ENCODE data around the gene ACP1.
"Not testable (repeated sequence)": the region's sequence is repeated elsewhere in the genome, so short reads cannot be mapped to it uniquely, and the experiment has no call there.

The ACP1 gene

GRCh38 chr2:305366-305765 is 40.6 kb downstream of the ACP1 start:
- Histone ChIP-seq H3K4me1 (ENCODE audit: control insufficient read depth, insufficient read depth, low read length) (no peaks in the 10 kb centered on the region), H3K27me3 (ENCODE audit: control insufficient read depth, insufficient read depth, low read length) (no peaks in the 10 kb centered on the region), H3K9ac (ENCODE audit: low read length) (no peak overlapping the region)

GRCh38 chr2:309148-309953 is 44.6 kb downstream of the ACP1 start:
- H3K4me1 ChIP-seq (ENCODE audit: control insufficient read depth, insufficient read depth, low read length): no peaks in the 10 kb centered on the region
- H3K27me3 ChIP-seq (ENCODE audit: control insufficient read depth, insufficient read depth, low read length): no peaks in the 10 kb centered on the region
- H3K4me3 ChIP-seq (ENCODE audit: low read length): no peak overlapping the region
- no peaks in the 10 kb centered on the region for H3K9me3 ChIP-seq (ENCODE audit: control insufficient read depth, low read length)
- no peak overlapping the region for H3K9ac ChIP-seq (ENCODE audit: low read length)
- H3K36me3 ChIP-seq (ENCODE audit: control insufficient read depth, insufficient read depth, low read length): no peaks in the 10 kb centered on the region

More at GRCh38 chr2:305366-305765, 40.6 kb downstream of the ACP1 start:
- H3K9me3 ChIP-seq (ENCODE audit: control insufficient read depth, low read length): no peaks in the 10 kb centered on the region
- no peak overlapping the region for H3K4me3 ChIP-seq (ENCODE audit: low read length)
- H3K36me3 ChIP-seq (ENCODE audit: control insufficient read depth, insufficient read depth, low read length): no peaks in the 10 kb centered on the region

GRCh38 chr2:309954-310510 is 45.3 kb downstream of the ACP1 start:
- H3K4me3 ChIP-seq (ENCODE audit: low read length): no peak overlapping the region
- H3K9me3 ChIP-seq (ENCODE audit: control insufficient read depth, low read length): no peaks in the 10 kb centered on the region
- H3K4me1 ChIP-seq (ENCODE audit: control insufficient read depth, insufficient read depth, low read length): no peaks in the 10 kb centered on the region
- no peaks in the 10 kb centered on the region for H3K27me3 ChIP-seq (ENCODE audit: control insufficient read depth, insufficient read depth, low read length)
- no peaks in the 10 kb centered on the region for H3K36me3 ChIP-seq (ENCODE audit: control insufficient read depth, insufficient read depth, low read length)
- no peak overlapping the region for H3K9ac ChIP-seq (ENCODE audit: low read length)

GRCh38 chr2:310994-311393 is 46.2 kb downstream of the ACP1 start:
- H3K9me3 ChIP-seq (ENCODE audit: control insufficient read depth, low read length): no peaks in the 10 kb centered on the region
- H3K9ac ChIP-seq (ENCODE audit: low read length): no peak overlapping the region
- H3K27me3 ChIP-seq (ENCODE audit: control insufficient read depth, insufficient read depth, low read length): no peaks in the 10 kb centered on the region
- no peaks in the 10 kb centered on the region for H3K36me3 ChIP-seq (ENCODE audit: control insufficient read depth, insufficient read depth, low read length)
- H3K4me3 ChIP-seq (ENCODE audit: low read length): no peak overlapping the region
- no peaks in the 10 kb centered on the region for H3K4me1 ChIP-seq (ENCODE audit: control insufficient read depth, insufficient read depth, low read length)

GRCh38 chr2:313991-314390 is 49.2 kb downstream of the ACP1 start:
- no peaks in the 10 kb centered on the region for H3K9me3 ChIP-seq (ENCODE audit: control insufficient read depth, low read length)
- H3K27me3 ChIP-seq (ENCODE audit: control insufficient read depth, insufficient read depth, low read length): no peaks in the 10 kb centered on the region
- no peaks in the 10 kb centered on the region for H3K36me3 ChIP-seq (ENCODE audit: control insufficient read depth, insufficient read depth, low read length)
- no peaks in the 10 kb centered on the region for H3K4me1 ChIP-seq (ENCODE audit: control insufficient read depth, insufficient read depth, low read length)
- H3K9ac ChIP-seq (ENCODE audit: low read length): no peak overlapping the region
- H3K4me3 ChIP-seq (ENCODE audit: low read length): no peak overlapping the region

GRCh38 chr2:314561-315336 is 50.0 kb downstream of the ACP1 start:
- Histone ChIP-seq H3K27me3 (ENCODE audit: control insufficient read depth, insufficient read depth, low read length) (no peaks in the 10 kb centered on the region), H3K4me3 (ENCODE audit: low read length) (no peak overlapping the region), H3K4me1 (ENCODE audit: control insufficient read depth, insufficient read depth, low read length) (no peaks in the 10 kb centered on the region), H3K9ac (ENCODE audit: low read length) (no peak overlapping the region), H3K9me3 (ENCODE audit: control insufficient read depth, low read length) (no peaks in the 10 kb centered on the region), H3K36me3 (ENCODE audit: control insufficient read depth, insufficient read depth, low read length) (no peaks in the 10 kb centered on the region)

GRCh38 chr2:315925-316324 is 51.2 kb downstream of the ACP1 start:
- not testable (repeated sequence) for H3K4me3 ChIP-seq (ENCODE audit: low read length); H3K9ac ChIP-seq (ENCODE audit: low read length); H3K4me1 ChIP-seq (ENCODE audit: control insufficient read depth, insufficient read depth, low read length); H3K9me3 ChIP-seq (ENCODE audit: control insufficient read depth, low read length); H3K27me3 ChIP-seq (ENCODE audit: control insufficient read depth, insufficient read depth, low read length); H3K36me3 ChIP-seq (ENCODE audit: control insufficient read depth, insufficient read depth, low read length)

GRCh38 chr2:316381-316780 is 51.6 kb downstream of the ACP1 start:
- H3K9me3 ChIP-seq (ENCODE audit: control insufficient read depth, low read length): no peaks in the 10 kb centered on the region
- no peaks in the 10 kb centered on the region for H3K36me3 ChIP-seq (ENCODE audit: control insufficient read depth, insufficient read depth, low read length)
- H3K4me1 ChIP-seq (ENCODE audit: control insufficient read depth, insufficient read depth, low read length): no peaks in the 10 kb centered on the region
- H3K9ac ChIP-seq (ENCODE audit: low read length): no peak overlapping the region
- no peak overlapping the region for H3K4me3 ChIP-seq (ENCODE audit: low read length)
- H3K27me3 ChIP-seq (ENCODE audit: control insufficient read depth, insufficient read depth, low read length): no peaks in the 10 kb centered on the region

- no peak overlapping the region for H3K9ac ChIP-seq (ENCODE audit: low read length)
- no peaks in the 10 kb centered on the region for H3K9me3 ChIP-seq (ENCODE audit: control insufficient read depth, low read length)
- no peak overlapping the region for H3K4me3 ChIP-seq (ENCODE audit: low read length)
- no peaks in the 10 kb centered on the region for H3K27me3 ChIP-seq (ENCODE audit: control insufficient read depth, insufficient read depth, low read length)
- no peaks in the 10 kb centered on the region for H3K36me3 ChIP-seq (ENCODE audit: control insufficient read depth, insufficient read depth, low read length)
- no peaks in the 10 kb centered on the region for H3K4me1 ChIP-seq (ENCODE audit: control insufficient read depth, insufficient read depth, low read length)
Measured at GRCh38 chr2:317501-318424, 53.0 kb downstream of the ACP1 start.

GRCh38 chr2:319059-319600 is 54.4 kb downstream of the ACP1 start:
- Histone ChIP-seq H3K4me1 (ENCODE audit: control insufficient read depth, insufficient read depth, low read length) (no peaks in the 10 kb centered on the region), H3K9me3 (ENCODE audit: control insufficient read depth, low read length) (no peaks in the 10 kb centered on the region), H3K27me3 (ENCODE audit: control insufficient read depth, insufficient read depth, low read length) (no peaks in the 10 kb centered on the region), H3K4me3 (ENCODE audit: low read length) (no peak overlapping the region), H3K9ac (ENCODE audit: low read length) (no peak overlapping the region), H3K36me3 (ENCODE audit: control insufficient read depth, insufficient read depth, low read length) (no peaks in the 10 kb centered on the region)

- Histone ChIP-seq H3K9me3 (ENCODE audit: control insufficient read depth, low read length) (no peaks in the 10 kb centered on the region), H3K9ac (ENCODE audit: low read length) (no peak overlapping the region), H3K27me3 (ENCODE audit: control insufficient read depth, insufficient read depth, low read length) (no peaks in the 10 kb centered on the region), H3K4me1 (ENCODE audit: control insufficient read depth, insufficient read depth, low read length) (no peaks in the 10 kb centered on the region), H3K4me3 (ENCODE audit: low read length) (no peak overlapping the region), H3K36me3 (ENCODE audit: control insufficient read depth, insufficient read depth, low read length) (no peaks in the 10 kb centered on the region)
Measured at GRCh38 chr2:320561-320960, 55.8 kb downstream of the ACP1 start.

Data from mucosa of stomach (tissue), 1 donor.